Middle frontal gyrus (tissue), 1 donor: Measurements from ENCODE around the gene ABCC9.

Experiments
- DNase-seq: peaks from one replicate; pipeline ENCODE4 v3.0.0-alpha.2; 2015; ENCODE audit warnings: low spot score; ENCODE audit errors: extremely low spot score

Gene ABCC9

DNA sequence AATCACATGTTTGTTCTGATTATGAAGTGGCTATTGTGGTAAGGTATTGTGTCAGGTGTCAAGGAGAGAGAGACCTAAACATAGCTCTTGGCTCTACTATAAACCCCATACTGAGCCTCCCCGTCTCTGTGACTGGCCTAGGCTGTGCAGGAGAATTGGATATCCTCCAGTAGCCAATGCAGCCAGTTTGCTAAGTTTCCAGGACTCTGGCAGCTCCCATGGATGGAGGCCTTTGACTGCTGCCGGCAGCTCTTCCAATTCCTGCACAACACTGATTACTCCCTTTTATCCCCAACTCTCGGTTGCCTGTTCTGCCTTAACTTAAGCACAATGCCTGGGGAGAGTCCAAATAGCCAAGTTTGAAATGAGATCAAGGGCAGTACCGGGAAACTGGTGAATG is 59.3 kb downstream of the ABCC9 start:
- DNase-seq: no peak

DNA sequence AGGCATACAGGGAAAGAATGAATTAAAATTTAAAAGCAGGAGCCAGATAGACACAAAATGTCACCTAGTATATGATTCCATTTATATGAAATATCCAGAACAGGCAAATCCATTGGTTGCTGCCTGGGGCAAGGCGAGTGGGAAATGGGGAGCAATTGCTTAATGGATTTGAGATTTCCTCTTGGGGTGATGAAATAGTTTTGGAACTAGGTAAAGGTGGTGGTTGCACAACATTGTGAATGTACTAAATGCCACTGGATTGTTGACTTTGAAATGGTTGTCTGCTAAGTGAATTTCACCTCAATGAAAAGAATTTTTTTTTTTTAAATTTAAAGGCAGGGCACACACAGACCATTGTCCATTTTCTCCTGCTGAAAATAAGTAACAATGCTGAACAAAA is 61.9 kb downstream of the ABCC9 start:
- DNase-seq: no peak

DNA sequence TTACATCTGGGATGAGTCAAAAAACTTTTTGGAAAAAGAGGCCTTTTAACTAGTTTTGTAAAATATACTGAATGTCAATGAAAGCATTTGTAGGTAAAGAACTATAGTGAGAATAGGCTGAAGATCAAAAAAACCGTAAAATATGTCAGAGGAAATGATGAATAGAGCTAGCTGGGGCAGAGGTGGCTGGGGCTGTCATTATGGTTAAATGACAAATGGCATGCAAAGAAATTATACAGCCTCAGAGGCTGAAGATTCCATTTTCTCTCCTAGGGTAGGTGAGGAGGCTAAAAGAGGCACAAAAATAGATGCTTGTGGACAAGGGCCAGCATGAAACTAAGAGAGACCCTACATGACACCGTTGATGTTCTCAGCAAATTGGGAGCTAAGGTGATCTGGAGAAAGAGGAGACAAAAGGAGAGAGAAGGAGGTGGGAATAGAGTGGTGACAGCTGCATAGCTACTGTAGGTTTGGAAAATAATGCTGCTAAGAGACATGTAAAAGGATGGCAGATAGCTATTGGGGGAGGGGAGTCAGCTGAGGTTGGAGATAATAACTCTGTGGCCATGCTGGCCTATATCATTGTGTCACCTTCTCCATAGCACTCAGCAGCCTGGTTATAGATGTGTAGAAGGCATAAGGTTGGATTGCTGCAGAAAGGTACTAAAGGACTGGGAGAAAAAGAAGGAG is 63.8 kb downstream of the ABCC9 start:
- no peak for DNase-seq

DNA sequence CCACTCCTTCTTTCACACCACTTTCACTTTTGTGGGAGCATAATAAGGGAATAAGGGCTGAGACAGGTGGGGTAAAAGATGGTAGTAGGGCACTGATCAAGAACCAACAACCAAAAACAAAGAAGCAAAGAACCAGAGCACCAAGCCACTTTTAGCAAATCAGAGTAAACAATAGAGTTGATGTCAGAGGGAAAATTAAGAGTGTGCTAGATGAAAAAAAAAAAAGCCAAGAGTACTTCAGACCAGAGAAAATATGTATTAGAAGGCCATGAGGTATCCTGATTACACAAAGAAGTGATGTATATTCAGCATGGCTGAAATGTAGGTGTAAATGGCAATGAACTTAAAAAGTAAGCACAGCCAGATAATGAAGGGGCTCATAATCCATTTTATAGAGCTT is 75.4 kb downstream of the ABCC9 start:
- no peak for DNase-seq

DNA sequence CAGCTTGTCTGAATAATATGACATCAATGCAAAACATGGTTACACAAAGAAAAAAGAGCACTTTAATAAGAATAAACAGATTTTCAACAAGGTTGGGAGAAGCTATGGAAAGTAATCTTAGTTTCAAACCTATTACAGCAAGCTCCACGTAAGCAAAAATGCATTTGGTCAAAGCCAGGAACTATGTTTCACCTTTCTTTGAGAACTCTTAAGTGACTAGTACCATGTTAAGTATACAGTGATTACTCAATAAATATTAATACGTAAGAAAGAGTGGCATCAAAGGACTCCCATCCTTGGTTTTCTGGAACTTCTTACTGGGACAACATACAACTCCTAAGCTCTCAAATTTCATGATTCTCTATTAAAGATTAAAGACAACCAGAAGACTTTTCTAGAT is 80.7 kb downstream of the ABCC9 start:
- no peak for DNase-seq

DNA sequence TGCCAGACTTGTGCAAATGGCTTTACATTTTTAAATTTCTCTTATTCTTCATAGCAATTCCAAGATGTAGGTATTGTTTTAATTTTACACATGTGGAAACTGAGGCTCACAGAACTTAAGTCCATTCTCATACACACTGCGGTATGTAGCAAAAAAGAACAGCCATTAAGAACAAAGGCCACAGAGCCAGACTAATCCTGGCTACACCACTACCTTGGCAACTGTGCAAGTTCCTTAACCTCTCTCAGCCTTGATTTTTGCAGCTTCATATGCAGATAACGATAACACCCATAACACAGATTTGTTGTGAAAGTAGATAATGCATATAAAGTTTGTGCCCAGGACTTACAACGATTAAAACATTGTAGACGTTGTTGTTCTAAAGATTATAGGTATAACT is 81.1 kb downstream of the ABCC9 start:
- DNase-seq: no peak

DNA sequence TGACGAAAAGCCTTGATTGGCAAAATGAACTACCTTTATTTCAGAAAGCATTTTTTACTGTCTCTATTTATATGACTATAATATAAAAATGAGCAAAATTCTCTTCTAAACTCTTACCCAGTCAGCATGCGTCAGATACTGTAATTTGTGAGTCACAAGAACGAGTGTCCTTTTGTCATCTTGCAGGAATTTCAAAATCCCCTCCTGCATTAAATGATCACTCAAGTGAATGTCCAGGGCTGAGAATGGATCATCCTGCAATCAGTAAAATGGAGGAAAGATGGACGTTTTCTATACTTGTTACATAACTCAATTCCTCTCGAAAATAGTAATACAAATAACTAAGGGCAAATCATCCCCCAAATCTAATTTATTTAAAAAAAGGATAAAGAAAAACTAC is 89.0 kb downstream of the ABCC9 start:
- DNase-seq: no peak

DNA sequence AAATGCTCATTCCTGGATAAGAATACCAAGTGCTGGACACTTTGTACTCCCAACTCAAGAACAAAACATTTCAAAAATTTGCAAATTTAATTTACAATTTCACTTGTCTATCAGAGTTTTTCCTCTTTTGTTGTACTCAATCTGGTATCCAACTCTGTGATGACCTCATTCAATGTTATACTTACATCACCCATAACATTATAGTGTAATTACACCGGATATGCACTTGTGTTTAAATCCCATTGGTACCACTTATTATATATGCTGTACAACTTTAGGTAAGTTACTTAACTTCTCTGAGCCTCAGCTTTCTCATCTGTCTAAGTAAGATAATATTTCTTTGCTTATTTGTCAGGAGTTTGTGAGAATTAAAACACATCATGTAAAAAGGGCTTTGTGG is 90.1 kb downstream of the ABCC9 start:
- no peak for DNase-seq

DNA sequence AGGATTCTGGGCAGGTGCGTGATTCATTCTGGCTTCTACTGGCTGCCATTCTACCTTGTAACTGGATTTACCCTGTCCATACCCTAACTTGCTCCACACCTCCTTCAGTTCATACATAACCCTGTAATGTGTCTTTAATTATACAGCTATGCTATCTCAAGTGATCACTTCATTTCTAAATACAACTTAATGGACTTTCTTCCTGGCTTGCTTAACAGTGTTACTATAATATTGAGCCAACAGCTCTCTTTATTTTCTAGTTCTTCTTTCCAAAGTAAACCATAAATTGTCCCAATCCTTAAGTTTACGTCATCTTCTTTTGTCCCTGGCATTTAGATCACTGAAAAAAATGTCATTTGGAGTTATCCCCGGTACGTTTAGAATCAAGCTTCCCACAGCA is 90.8 kb downstream of the ABCC9 start:
- no peak for DNase-seq

DNA sequence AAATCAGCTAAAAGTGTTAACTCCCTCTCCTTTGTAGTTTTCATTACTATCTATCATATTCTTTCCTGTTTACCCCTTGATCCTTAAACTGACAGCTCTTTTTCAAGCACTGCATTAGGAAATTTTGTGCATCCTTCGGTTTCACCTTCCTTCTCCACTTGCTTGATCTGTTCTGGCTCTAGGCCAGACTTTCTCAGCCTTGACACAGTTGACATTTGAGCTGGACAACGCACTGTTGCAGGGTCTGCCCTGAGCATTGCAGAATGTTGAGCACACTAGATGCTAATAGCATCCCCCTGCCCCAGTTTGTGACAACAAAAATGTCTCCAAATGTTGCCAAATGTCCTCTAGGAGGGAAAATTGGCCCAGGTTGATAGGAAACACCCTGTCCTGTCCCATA is 91.3 kb downstream of the ABCC9 start:
- DNase-seq: no peak

DNA sequence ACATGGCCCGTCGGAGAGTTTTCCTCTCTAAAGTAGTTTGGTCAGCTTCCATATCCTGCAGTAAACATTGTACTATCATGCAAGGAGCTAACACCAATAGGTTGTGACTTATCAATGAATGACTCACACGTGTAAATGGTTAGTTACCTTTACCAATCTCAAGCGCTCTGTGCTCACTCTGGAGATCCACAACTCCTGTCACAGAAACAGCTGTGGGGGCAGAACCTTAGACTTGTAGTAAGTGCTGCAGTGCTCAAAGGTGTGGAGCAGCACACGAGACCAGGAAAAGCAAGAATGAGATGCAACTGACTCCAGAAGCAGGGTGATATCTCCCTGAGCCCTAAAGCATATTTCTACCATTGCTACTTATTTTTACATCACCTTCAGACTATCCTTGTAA is 93.0 kb downstream of the ABCC9 start:
- no peak for DNase-seq

DNA sequence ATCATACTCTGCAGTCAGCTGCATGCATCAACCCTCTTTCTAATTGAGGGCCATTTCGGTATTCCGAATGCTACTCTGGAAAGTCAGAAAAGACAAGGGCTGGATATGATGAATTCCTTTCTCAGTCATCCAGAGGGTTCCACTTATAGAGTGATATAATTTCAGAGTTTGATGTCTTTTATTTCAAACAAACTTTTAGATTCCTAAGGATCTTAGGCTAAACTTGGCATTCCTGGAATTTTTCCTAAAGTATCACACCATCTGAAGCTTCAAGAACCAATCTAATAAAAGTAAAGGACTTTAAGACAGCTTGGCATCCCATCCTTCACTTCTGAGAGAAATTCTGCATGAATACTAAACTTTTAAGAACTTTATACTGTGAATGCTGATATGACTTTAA is 97.4 kb downstream of the ABCC9 start:
- no peak for DNase-seq

DNA sequence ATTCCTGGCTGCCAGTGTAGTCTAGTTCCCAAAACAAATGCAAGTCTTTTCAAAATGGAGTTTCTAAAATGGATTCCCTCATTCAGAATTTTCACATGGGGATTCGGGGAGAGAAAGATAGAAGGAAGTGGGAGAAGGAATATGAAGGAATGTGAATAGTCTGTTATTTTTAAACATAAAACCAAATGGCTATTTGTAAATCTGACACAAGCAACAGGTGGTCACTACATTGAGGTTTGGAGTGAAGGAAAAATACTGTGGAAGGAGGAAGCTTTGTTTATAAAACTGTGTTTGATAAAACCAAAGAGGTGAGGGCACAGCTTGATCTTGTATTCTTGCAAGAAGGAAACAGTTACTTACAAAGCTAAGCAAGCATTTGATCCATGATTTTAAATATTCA is 101.5 kb downstream of the ABCC9 start:
- no peak for DNase-seq

DNA sequence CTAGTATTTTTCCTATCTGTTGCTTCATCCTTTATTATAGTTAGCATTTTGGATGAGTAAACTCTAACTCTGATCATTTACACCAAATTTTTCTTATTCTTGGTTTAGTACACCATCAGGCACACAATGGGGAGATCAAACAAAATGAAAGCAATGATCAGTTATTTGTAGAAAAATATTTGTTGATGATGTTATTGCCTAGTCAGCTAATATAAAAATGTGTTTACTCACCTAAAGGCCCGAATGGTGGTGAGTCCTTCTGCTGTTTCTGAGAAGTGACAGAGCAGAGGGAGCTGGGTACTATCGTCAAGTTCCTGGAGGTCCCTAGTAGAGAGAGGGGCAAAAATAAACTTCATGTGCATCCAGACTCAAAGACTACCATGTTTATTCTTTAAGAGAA is 103.4 kb downstream of the ABCC9 start:
- no peak for DNase-seq

DNA sequence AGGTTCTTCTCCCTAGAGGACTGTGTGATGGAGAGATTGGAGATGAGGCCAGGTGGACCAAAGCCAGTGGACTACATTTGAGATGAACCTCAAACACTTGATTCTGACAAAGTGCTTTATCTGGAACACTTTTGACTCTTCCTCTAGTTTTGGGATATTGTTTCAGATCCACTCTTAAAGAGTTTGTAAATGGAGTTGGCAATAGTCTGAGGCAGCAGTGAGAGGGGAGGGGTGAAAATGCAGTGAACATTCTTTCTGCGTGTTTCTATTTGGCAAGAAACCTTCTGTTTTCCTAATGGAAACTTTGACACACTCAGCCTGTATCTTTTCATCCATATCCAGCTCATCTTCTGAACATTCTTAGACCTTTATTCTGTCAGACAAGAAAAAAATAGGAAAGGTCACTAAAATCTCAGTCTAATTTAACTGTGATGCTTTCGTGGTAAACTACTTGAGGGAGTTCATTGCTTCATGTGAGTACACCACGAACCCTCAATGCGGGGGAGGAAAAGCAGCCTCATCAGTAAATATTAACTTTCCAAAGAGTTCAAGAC is 109.4 kb downstream of the ABCC9 start:
- no peak for DNase-seq

DNA sequence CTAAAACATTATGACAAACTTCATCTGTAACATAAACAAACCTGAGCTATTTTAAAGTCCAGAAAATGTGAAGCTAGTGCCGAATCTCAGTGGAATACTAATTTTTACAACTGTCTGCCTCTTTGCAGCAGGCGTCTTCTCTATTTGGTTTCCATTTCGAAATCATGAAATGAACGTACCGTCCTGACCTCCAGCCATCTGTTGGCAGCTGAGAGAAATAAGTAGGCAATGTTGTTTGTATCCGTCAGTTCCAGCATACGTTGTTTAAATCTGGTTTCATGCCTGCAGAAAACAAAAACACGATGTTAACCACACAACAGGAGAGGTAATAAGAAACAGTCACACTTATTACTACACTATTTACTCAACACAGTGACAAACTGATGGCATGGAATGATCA is 112.4 kb downstream of the ABCC9 start:
- DNase-seq: no peak

DNA sequence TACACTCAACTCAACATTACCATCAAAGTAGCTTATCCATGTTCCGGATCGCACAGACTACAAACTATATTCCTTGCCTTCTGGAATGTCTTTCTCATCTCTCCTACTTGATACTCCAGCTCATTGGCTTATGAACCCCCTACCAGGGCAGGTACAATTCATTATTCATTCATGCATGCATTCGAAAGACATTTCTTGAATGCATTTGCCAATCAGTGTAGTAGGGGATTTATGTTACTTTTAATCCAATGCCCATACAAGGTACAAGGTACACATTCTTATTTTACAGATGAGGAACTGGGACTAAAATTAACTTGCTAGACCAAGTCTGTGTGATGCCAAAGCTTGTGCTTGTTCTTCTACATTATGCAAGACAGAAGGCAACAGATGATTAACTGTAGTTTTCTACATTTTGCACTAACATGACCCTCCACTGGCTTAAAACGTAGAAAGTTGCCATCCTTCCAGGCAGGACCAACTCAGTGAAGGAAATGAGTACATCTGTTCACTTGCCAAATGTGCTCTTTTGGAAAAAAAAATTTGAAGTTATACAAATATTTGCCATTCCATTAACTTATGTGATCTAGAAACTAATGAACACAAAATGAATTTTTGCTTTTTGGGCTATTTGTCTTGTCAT is 113.0 kb downstream of the ABCC9 start:
- DNase-seq: no peak

DNA sequence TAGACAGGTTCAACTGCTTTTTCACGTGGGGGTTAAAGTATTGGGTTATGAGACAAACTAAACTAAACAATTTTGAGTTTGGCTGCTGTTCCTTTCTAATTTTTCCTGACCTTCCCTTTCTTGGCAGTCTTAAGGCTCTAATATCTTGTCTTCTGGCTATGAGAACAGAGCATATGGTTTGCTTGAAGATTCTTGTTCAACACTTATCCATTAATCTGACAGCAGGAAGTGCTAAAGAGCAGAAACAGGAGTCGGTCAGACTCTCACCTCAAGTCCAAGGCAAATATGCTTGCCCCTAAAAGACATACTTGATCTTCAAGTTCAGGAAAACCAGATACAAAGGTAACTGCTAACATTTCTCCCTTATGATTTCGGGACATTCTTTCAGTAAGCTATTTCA is 114.1 kb downstream of the ABCC9 start:
- DNase-seq: no peak

DNA sequence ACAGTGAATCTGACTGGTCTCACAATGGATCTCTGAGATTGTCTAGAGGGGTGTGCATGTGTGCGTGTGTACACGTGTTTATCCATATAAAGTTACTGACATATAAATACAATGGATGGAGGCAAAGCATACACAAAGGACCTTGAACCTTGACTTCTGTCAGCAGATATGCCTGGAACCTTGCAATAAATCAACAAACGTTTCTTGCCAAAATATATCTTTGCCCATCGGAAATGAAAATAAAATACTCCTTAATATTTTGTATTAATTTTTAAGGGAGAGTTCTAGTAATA is 114.7 kb downstream of the ABCC9 start:
- DNase-seq: no peak

DNA sequence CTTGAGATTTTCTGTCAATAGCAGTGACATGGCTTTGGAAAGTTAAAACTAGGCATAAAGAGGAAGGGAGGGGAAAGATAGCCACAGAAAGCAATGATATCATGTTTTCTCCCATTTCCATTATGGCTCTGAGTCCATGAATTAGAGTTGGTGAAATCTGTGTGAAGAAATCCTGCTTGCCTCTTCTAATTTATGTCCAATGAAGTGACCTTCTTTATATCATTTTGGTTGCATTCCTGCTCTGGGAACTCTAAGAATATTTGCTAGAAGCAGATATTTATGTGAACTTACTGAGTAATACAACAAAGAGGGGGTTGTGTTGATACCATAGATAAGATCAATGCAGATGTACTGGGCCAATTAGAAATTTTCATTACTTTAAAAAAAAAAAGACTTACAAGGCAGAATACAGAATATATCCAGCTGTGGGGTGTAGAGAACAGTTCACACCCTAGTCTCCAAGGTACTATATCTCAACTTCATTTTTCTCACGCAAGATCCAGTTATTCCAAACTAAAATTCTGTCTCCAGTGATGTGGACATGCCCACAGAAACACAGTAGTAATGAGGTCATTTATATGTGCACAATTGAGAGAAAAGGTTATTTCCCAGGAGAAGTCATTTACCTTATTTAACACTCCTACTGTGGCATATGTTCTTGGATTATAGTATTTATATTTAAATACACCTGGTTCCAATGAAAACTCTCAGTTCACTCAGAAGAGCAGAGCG is 115.2 kb downstream of the ABCC9 start:
- DNase-seq: no peak

DNA sequence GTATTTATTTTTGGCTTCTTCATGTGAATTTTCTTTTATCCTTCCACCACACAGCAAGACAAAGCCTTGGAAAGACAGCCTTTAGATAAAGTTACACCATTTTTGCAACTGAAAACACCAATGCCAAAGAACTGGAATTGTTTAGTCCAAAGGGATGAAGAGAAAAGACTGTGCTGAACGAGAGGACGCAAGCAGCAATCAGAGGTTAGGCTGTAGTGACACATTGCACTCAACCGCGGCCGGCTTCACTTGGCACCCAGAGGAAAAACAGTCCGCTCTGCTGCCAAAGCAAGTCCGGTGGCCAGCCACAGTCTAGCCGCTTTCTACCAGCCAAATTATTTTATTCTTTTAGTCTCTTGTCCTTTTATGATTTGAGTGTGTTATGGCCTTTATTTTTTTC is 117.6 kb downstream of the ABCC9 start:
- no peak for DNase-seq

DNA sequence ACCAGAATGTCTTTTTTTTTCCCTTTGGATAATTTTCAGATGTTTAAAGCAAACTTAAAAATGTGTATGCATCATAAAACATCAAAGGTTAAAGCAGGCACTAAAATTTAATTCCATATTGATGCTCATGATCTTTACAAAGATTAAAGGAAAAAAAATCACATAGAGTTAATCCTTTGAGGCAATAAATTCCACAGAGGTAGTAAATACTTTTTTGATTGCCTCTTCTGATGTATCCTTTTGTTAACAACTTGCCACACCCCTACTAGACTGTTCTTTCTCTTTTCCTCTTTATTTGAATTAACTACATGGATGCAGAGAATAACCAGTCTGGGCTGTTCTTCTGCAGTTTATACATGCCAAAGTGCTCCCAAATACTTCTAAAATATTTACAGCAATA is 121.5 kb downstream of the ABCC9 start:
- DNase-seq: no peak

DNA sequence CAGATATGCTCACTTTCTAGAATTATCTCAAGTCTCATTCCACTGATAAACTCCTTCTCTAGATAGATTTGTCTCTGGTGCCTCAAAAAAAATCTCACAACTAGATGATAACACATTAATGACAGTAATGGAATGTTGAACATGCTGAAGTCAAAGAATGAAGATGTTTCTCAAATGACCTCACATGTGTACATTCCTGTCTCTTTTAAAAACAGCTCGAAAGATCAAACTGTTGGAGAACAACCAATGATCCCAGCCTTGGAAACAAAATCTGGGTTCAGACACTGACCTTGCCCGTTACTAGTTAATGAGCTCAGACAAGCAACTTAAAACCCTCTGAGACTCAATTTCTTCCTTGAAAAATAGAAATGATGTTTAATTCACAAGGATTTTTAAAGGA is 122.0 kb downstream of the ABCC9 start:
- no peak for DNase-seq
